GM12891 (cell line): ENCODE data around the gene FBLN2.

Experiments
- POLR2A ChIP-seq: IDR thresholded peaks from 2 replicates; pipeline ENCODE4 v1.6.1; 2011; ENCODE audit warnings: low read depth, low read length, control low read depth
- POLR2AphosphoS5 ChIP-seq: IDR thresholded peaks from 2 replicates; pipeline ENCODE4 v1.6.1; 2011; ENCODE audit warnings: low read depth, low read length, control low read depth

- no peak for TF ChIP-seq POLR2A
- TF ChIP-seq POLR2AphosphoS5, result no peak
Observed at GRCh38 chr3:13578251-13578650, 29.3 kb downstream of the FBLN2 start.
